ENCODE measurements around the gene DMRT1.

DMRT1 gene

GRCh38 chr9:1005043-1005667, 163.7 kb downstream of the DMRT1 start:
- no peak for DNase-seq

DNA sequence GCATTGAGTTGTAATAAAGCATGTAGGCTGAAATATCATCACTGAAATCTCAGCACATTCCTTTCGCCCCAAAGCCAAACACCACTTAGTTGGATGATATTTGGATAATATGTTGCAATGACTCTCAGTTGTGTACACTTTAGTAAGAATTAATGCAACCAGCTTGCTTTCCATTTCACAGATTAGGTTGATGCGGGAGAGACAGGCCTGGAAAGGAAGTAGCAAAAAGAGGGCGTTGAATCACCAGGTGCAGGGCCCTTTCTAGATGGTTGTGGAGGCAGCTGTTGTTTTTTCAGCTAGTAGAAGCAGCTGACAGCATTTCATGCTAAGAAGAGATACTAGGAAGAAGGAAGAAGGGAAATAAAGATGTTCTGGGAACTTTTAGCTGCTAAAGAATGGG, 165.8 kb downstream of the DMRT1 start:
- DNase-seq: no peak

- DNase-seq: no peak
Measured at GRCh38 chr9:1008216-1008615, 166.7 kb downstream of the DMRT1 start.

DNA sequence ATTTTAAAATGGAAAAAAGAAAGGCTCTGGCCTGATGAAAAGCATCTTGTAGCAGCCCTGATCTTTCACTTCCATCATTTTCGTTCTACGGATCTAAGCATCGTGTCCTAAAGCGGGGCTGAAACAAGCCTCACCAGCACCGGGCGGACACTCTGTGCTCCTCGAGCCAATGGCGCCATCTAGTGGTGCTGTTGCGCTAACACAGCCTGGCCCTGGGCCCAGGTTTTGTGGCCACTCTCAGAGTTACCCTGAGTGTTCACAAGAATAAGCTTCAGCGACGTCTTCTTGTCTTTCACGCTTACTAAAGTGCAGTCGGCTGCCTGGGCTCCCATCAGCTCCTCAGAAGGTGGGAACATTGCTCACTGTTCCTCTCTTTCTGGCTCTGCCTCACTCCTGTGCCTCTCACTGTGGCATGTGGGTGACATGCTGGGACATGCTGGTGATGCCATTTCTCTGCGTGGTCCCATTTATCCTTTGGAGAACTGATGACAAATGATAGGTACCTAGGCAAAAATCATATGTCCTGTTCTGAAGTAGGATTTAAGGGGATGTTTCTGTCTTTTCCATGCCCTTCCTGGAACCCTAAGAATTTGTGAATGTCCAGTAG, 167.7 kb downstream of the DMRT1 start:
- peak; percentile 73 for DNase-seq

DNA sequence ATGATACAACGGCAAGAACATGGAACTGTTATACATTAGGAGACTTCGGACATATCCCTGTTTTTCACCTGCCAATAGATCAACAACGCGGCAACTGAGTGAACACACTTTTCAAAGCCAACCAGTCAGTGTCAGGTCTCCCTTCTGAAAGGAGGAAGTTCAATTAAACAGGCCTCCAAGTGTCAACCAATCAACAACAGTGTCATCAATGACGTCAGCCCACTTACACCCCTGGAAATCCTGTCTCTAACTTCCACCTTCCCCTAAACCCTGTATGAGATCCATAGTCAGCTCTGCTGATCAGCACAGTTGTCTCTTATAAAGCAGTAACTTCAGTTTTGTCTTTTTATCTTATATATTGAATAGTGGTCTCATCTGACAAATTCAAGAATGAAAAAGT, 171.5 kb downstream of the DMRT1 start:
- no peak for DNase-seq

GRCh38 chr9:1014225-1014624, 172.7 kb downstream of the DMRT1 start:
- no peak for DNase-seq

- no peak for DNase-seq
Measured at GRCh38 chr9:1014640-1015039, 173.1 kb downstream of the DMRT1 start.

DNA sequence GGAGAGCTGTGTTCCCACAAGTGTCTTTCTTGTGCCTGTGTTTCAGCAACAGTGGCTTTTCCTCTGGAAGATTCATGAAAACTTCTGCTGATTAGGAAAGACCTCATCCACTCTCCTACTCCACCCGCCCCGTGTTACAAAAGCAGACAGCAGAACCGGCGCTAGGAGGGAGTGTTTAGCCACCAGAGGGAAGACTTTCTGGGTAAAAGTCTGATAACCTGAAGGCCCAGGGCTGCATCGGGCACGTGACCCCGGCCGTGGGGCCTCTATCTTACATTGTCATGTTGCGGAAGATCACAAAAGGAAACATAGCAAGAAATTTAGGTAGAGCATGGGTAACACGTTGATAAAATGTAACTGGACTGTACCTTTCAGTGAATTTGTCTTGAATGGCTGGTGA, 176.6 kb downstream of the DMRT1 start:
- no peak for DNase-seq
